IMR-90 (cell line): ENCODE measurements around the gene ZBTB46. TPM values are rescaled to one million over a fixed set of nuclear protein-coding genes. Genes with fewer than 3 reads are reported as not detected.

Experiments used
- ATAC-seq: fragments of 200-7000 bp; cut with Tn5 transposase; 2 replicates; pipeline ENCODE4 v1.9.1; 2020; ENCODE audit warnings: low read depth, mild to moderate bottlenecking, moderate library complexity
- BruUV-seq: library from RNA; stranded (reverse); fragments of 400-500 nt; replicated peaks from 2 replicates; lab custom pipeline; 2021; lab: Mats Ljungman, UMichigan
- CTCF ChIA-PET: fragments of 300-600 bp; formaldehyde crosslinking; extraction: SDS; loops from one replicate; lab custom pipeline; 2021; ENCODE audit warnings: antibody characterized with exemption; lab: Yijun Ruan, JAX
- POLR2A ChIA-PET: fragments of 300-600 bp; sonication (Branson Sonifier 250); formaldehyde crosslinking; loops from one replicate; lab custom pipeline; 2022; ENCODE audit warnings: antibody characterized with exemption; ENCODE audit not compliant: unreplicated experiment; lab: Charles Lee
- DNase-seq: peaks from one replicate; pipeline ENCODE4 v3.0.0; 2013
- H2AFZ ChIP-seq: replicated peaks from 2 replicates; pipeline ENCODE3; 2013; ENCODE audit warnings: low read length, mild to moderate bottlenecking; ENCODE audit not compliant: poor library complexity
- H2AK5ac ChIP-seq: 2 replicates; pipeline ENCODE4 v1.6.1; 2013; ENCODE audit warnings: low read depth, low read length, inconsistent platforms
- H2AK9ac ChIP-seq: replicated peaks from 2 replicates; pipeline ENCODE3; 2013; ENCODE audit warnings: mild to moderate bottlenecking, low read depth, low read length, moderate library complexity; ENCODE audit not compliant: poor library complexity
- H2BK120ac ChIP-seq: 2 replicates; pipeline ENCODE4 v1.6.1; 2013; ENCODE audit warnings: low read depth, low read length, inconsistent platforms
- H2BK15ac ChIP-seq: 3 replicates; pipeline ENCODE4 v1.6.1; 2013; ENCODE audit warnings: low read depth, low read length, inconsistent platforms
- H2BK20ac ChIP-seq: 2 replicates; pipeline ENCODE4 v1.6.1; 2013; ENCODE audit warnings: low read depth, mild to moderate bottlenecking, inconsistent platforms, low read length, moderate library complexity
- H2BK5ac ChIP-seq: 2 replicates; pipeline ENCODE4 v1.6.1; 2013; ENCODE audit warnings: mild to moderate bottlenecking, low read depth, low read length, inconsistent platforms; ENCODE audit not compliant: poor library complexity, severe bottlenecking
- H3K14ac ChIP-seq: replicated peaks from 2 replicates; pipeline ENCODE4 v1.6.1; 2013; ENCODE audit warnings: low read depth, low read length, inconsistent platforms
- H3K18ac ChIP-seq: 2 replicates; pipeline ENCODE4 v1.6.1; 2013; ENCODE audit warnings: low read depth, low read length, control low read depth
- H3K23ac ChIP-seq: 2 replicates; pipeline ENCODE4 v1.6.1; 2013; ENCODE audit warnings: low read depth, low read length, inconsistent platforms
- H3K27ac ChIP-seq: 2 replicates; pipeline ENCODE4 v1.5.1; 2013; ENCODE audit warnings: mild to moderate bottlenecking, control low read depth, low read length; ENCODE audit not compliant: insufficient read depth
- H3K27me3 ChIP-seq: 2 replicates; pipeline ENCODE4 v1.6.1; 2013; ENCODE audit warnings: low read length; ENCODE audit not compliant: control insufficient read depth, insufficient read depth
- H3K36me3 ChIP-seq: 2 replicates; pipeline ENCODE4 v1.6.1; 2013; ENCODE audit warnings: low read length, mixed read lengths; ENCODE audit not compliant: control insufficient read depth, insufficient read depth
- H3K4ac ChIP-seq: 2 replicates; pipeline ENCODE4 v1.6.1; 2013; ENCODE audit warnings: low read depth, low read length, inconsistent platforms
- H3K4me1 ChIP-seq: 2 replicates; pipeline ENCODE4 v1.6.1; 2013; ENCODE audit warnings: low read length, mixed read lengths; ENCODE audit not compliant: control insufficient read depth, insufficient read depth
- H3K4me2 ChIP-seq: 2 replicates; pipeline ENCODE4 v1.6.1; 2013; ENCODE audit warnings: low read depth, mild to moderate bottlenecking, control low read depth, low read length, moderate library complexity
- H3K4me3 ChIP-seq: 2 replicates; pipeline ENCODE4 v1.5.1; 2013; ENCODE audit warnings: low read depth, mild to moderate bottlenecking, control low read depth, low read length, moderate library complexity; ENCODE audit not compliant: insufficient read depth
- H3K56ac ChIP-seq: 2 replicates; pipeline ENCODE4 v1.6.1; 2013; ENCODE audit warnings: low read length, inconsistent platforms; ENCODE audit not compliant: insufficient read depth; ENCODE audit errors: extremely low read depth
- H3K79me1 ChIP-seq, 2 experiments: 2 replicates each; pipeline ENCODE4 v1.6.1; 2013; ENCODE audit warnings: low read length in 2 of 2, inconsistent platforms in 1 of 2, low read depth in 1 of 2
- H3K9ac ChIP-seq: 2 replicates; pipeline ENCODE4 v1.6.1; 2013; ENCODE audit warnings: low read depth, low read length, control low read depth
- H3K9me1 ChIP-seq: 2 replicates; pipeline ENCODE4 v1.6.1; 2013; ENCODE audit warnings: low read length, inconsistent platforms; ENCODE audit not compliant: insufficient read depth
- H3K9me3 ChIP-seq: 2 replicates; pipeline ENCODE4 v1.6.1; 2013; ENCODE audit warnings: low read length; ENCODE audit not compliant: control insufficient read depth, insufficient read depth
- H4K20me1 ChIP-seq: 2 replicates; pipeline ENCODE4 v1.6.1; 2013; ENCODE audit warnings: low read length, inconsistent platforms; ENCODE audit not compliant: insufficient read depth
- H4K5ac ChIP-seq: 2 replicates; pipeline ENCODE4 v1.6.1; 2013; ENCODE audit warnings: mild to moderate bottlenecking, low read depth, low read length, control low read depth
- H4K8ac ChIP-seq, 2 experiments: 2 replicates each; pipeline ENCODE4 v1.6.1; 2013; ENCODE audit warnings: low read depth in 2 of 2, low read length in 2 of 2, control low read depth in 1 of 2, inconsistent platforms in 1 of 2
- H4K91ac ChIP-seq: 2 replicates; pipeline ENCODE4 v1.6.1; 2013; ENCODE audit warnings: low read depth, low read length, inconsistent platforms; ENCODE audit not compliant: insufficient read depth
- ELK1 ChIP-seq: fragments of 150-350 bp; IDR thresholded peaks from 2 replicates; pipeline ENCODE4 v1.6.1; 2016; ENCODE audit warnings: low read depth, mild to moderate bottlenecking, low read length, moderate library complexity, borderline replicate concordance
- FOS ChIP-seq: fragments of 150-350 bp; IDR thresholded peaks from 2 replicates; pipeline ENCODE4 v1.6.1; 2016; ENCODE audit warnings: low read depth, low read length
- MAZ ChIP-seq: IDR thresholded peaks from 2 replicates; pipeline ENCODE4 v1.6.1; 2012; ENCODE audit warnings: low read depth, mild to moderate bottlenecking, low read length, improper control_type of control experiment, moderate library complexity, borderline replicate concordance
- POLR2A ChIP-seq: IDR thresholded peaks from 2 replicates; pipeline ENCODE4 v1.6.1; 2012; ENCODE audit warnings: mild to moderate bottlenecking, low read depth, low read length
- RAD21 ChIP-seq: IDR thresholded peaks from 2 replicates; pipeline ENCODE4 v1.6.1; 2012; ENCODE audit warnings: low read length, improper control_type of control experiment
- RFX5 ChIP-seq: IDR thresholded peaks from 2 replicates; pipeline ENCODE4 v1.8.0; 2012; ENCODE audit warnings: low read depth, mild to moderate bottlenecking, low read length, moderate library complexity
- WGBS, 2 experiments: methylation state at CpG; one replicate each; pipeline versions ENCODE4 v1.1.5 to v1.1.7; 2013; ENCODE audit warnings: missing lambda C conversion rate in 2 of 2; ENCODE audit not compliant: insufficient read length in 1 of 2; ENCODE audit errors: extremely low coverage in 2 of 2; 5-methylcytosine and 5-hydroxymethylcytosine counted together
- dilution Hi-C: fragments of 300-500 bp; cut with HindIII; formaldehyde crosslinking; loops from one replicate; pipeline ENCODE4 v1.14.3; 2018; ENCODE audit warnings: low sequenced_read_pairs; ENCODE audit not compliant: unreplicated experiment
- in situ Hi-C: fragments of 300-500 bp; cut with MboI; formaldehyde crosslinking; loops from 3 replicates; pipeline ENCODE4 v1.14.3; 2019; ENCODE audit warnings: low sequenced_read_pairs, inconsistent platforms, mixed read lengths
- intact Hi-C: fragments of 100-400 bp; cut with micrococcal nuclease; formaldehyde crosslinking; loops from 2 replicates; pipeline ENCODE4 v1.10.0; 2022
- polyA plus RNA-seq, 3 experiments: library from polyadenylated mRNA; depleted of rRNA; stranded (reverse); fragments of >200 nt; gene quantifications; 2 replicates each; pipeline ENCODE4 v1.2.3, GENCODE V29; 2012; ENCODE audit warnings: low replicate concordance in 1 of 3
- total RNA-seq: library from RNA; depleted of rRNA; stranded (reverse); fragments of >200 nt; gene quantifications from 2 replicates; pipeline ENCODE4 v1.2.3, GENCODE V29; 2012

ZBTB46 gene
- total and polyA plus RNA-seq, 2 of the 4 experiments (the other 2 are of a cell fraction), result 4.2 to 14.9 TPM

- Histone ChIP-seq H3K4me1 (peaks cover 10% of the 10 kb centered on the region), H4K5ac (peak within 1 kb of the TSS; percentile 19), H4K91ac (peak within 1 kb of the TSS; percentile 88), H3K4ac (peak within 1 kb of the TSS; percentile 94), H2BK5ac (peak within 1 kb of the TSS; percentile 75), H3K9me3 (no peaks in the 10 kb centered on the region), H2BK120ac (no peak within 1 kb of the TSS), H4K8ac (peak within 1 kb of the TSS; percentile 63 to 88), H2AK9ac (peak within 1 kb of the TSS; percentile 99), H3K4me2 (peak within 1 kb of the TSS; percentile 87), H3K27ac (peak within 1 kb of the TSS; percentile 91), H3K9me1 (no peaks in the 10 kb centered on the region), H3K4me3 (peak within 1 kb of the TSS; percentile 54), H3K56ac (peak within 1 kb of the TSS; percentile 90), H3K79me1 (peaks cover 4 to 12% of the 10 kb centered on the region in 2 experiments; a peak in 2 of 4 replicates), H3K36me3 (peaks cover 37% of the 10 kb centered on the region; the same call in 1 of the 2 replicates), H3K14ac (peak within 1 kb of the TSS; percentile 93), H3K9ac (peak within 1 kb of the TSS; percentile 87), H2AK5ac (peak within 1 kb of the TSS; percentile 89), H2AFZ (peak within 1 kb of the TSS; percentile 82), H4K20me1 (peaks cover 22% of the 10 kb centered on the region), H2BK15ac (no peak within 1 kb of the TSS), H3K18ac (no peak within 1 kb of the TSS; the same call in 1 of the 2 replicates), H3K27me3 (no peaks in the 10 kb centered on the region), H3K23ac (peak within 1 kb of the TSS; percentile 94), H2BK20ac (no peak within 1 kb of the TSS)
- ChIA-PET POLR2A (interaction anchor here (0.6 kb wide), 1 partner anchor 12 kb away, joined by 13 read pairs; no protein-coding TSS in a partner anchor), CTCF (interaction anchor here (0.5 kb wide), 1 partner anchor 40 kb away, joined by 5 read pairs; no protein-coding TSS in a partner anchor)
- DNase-seq (peak; percentile 62), ATAC-seq (peak; percentile 74)
- TF ChIP-seq RAD21, result no peak
- TF ChIP-seq ELK1, result no peak
- TF ChIP-seq POLR2A, result no peak
- no peak for TF ChIP-seq RFX5
- TF ChIP-seq MAZ, result peak; percentile 28; the same call in 1 of the 2 replicates
- TF ChIP-seq FOS, result no peak
- intact Hi-C loops, result no loop called here
- dilution Hi-C loops, result no loop called here
- 0% methylated on average over 45 of the region's 136 CpGs; no CpG with 5 or more reads in 1 of the 2 experiments for WGBS, 2 experiments
- no TSS peak for BruUV-seq
- in situ Hi-C loops, result no loop called here
Observed at GRCh38 chr20:63739130-63740069, 91.7 kb downstream of the ZBTB46 start, which contains the start of gene SLC2A4RG. TSS of gene SLC2A4RG (plus strand) at chr20:63739776. CDS start at chr20:63739913, 137 bp downstream.
